Measurements from ENCODE around the gene FNDC3A.
"Not testable (repeated sequence)": the region's sequence is repeated elsewhere in the genome, so short reads cannot be mapped to it uniquely, and the experiment has no call there.

FNDC3A gene

GRCh38 chr13:49046519-49046918, 70.8 kb downstream of the FNDC3A start:
- peak; percentile 3 for FAIRE-seq

GRCh38 chr13:49052813-49053212, 77.1 kb downstream of the FNDC3A start:
- FAIRE-seq: no peak

- no peak for FAIRE-seq
Measured at GRCh38 chr13:49053215-49053614, 77.5 kb downstream of the FNDC3A start.

GRCh38 chr13:49053906-49054305, 78.2 kb downstream of the FNDC3A start:
- FAIRE-seq: no peak

DNA sequence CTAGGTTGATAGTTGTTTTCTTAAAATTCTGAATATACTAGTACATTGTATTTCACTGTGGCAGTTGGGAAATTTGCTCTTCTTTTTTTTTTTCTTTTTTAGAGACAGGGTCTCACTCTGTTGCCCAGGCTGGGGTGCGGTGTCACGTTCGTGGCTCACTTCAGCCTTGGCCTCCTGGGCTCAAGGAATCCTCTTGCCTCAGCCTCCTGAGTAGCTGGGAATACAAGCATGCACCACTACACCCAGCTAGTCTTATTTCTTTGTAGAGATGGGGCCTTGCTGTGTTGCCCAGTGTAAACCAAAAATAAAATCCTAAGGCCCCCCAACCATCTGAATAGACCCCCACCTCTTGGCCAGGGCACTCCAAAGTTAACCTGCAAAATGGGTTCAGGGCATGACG, 79.3 kb downstream of the FNDC3A start:
- FAIRE-seq: no peak

DNA sequence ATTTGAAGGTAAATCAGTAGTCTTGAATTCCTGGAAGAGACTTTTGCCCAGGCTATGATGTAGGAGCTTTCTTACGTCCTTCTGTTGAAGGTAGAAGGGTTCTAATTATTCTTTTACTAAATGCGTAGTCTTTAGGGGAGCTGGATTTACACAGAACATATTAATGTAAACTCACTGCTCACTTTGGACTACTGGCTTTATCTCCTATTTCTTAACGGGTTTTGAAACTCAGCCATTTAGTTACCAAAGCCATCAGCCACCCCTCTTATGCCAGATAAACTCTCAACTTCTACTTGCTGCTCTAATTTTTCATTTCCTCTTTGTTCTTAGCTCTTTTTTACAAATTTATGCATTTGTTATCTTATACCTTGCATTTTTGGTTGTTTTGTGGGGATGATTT, 81.5 kb downstream of the FNDC3A start:
- FAIRE-seq: no peak

GRCh38 chr13:49058761-49059160, 83.0 kb downstream of the FNDC3A start:
- FAIRE-seq: no peak

DNA sequence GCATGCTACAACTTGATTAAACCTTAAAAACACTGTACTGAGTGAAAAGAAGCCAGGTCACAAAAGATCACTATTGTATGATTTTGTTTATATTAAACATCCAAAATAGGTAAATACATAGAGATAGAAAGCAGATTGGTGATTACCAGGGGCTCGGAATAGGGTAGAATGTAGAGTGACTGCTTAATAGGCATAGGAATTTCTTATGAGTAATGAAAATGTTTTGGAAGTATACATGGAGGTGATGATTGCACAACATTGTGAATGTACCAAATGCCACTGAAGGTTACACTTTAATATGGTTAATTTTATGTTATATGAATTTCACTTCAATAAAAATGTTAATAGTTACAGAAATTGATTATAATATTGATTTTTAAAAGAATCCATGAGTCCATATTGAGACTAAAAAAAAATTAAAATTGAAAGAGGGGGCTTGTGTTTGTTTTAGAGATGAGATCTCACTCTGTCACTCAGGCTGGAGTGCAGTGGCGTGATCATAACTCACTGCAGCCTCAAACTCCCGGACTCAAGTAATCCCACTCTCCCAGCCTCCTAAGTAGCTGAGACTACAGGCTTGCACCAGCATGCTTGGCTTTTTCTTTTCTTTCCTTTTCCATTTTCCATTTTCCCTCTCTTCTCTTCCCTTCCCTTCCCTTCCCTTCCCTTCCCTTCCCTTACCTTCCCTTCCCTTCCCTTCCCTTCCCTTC, 85.1 kb downstream of the FNDC3A start:
- FAIRE-seq: no peak

GRCh38 chr13:49061388-49061752, 85.7 kb downstream of the FNDC3A start:
- not testable (repeated sequence) for FAIRE-seq

GRCh38 chr13:49062297-49062896, 86.7 kb downstream of the FNDC3A start:
- FAIRE-seq: no peak

GRCh38 chr13:49063011-49063410, 87.3 kb downstream of the FNDC3A start:
- peak; percentile 49 for FAIRE-seq

DNA sequence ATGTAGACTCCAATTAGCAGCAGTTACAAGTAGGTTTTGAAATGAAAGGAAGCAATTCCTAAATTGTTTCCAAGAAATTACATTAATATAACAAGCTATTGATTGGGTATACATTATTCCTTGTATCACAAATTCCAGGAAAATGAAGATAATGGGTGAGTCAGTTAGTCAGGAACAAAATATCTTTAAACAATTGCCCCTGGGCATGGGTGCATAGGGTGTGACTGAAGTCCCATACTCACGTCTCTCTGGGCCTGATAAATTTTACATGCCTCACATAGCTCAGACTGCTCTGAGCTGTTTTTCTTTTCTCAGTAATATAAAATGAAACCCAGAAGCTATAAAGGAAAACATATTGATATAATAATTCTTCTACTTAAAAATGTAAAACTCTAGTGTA, 87.8 kb downstream of the FNDC3A start:
- FAIRE-seq: no peak

GRCh38 chr13:49064476-49064875, 88.8 kb downstream of the FNDC3A start:
- no peak for FAIRE-seq

DNA sequence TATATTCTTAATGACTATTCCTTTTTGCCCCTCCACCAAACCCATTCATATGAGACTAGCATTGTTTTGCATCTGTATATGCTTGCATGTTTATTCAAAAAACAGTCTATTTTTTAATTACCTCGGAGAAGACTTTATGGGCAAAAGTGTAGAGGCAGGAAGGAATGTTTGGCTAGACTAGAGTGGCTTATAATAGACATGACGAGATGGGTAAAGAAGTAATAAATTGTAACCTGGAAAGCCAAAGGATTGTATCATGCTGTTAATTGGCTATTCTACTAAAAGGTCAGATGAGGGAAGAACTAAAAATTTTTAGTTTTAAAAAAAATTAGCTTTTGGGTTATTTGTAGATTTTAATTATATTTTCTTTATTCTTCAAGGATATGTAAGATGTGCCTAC, 91.1 kb downstream of the FNDC3A start:
- no peak for FAIRE-seq

- FAIRE-seq: not testable (repeated sequence)
Measured at GRCh38 chr13:49068498-49068897, 92.8 kb downstream of the FNDC3A start.

GRCh38 chr13:49070021-49070420, 94.3 kb downstream of the FNDC3A start:
- FAIRE-seq: not testable (repeated sequence)

- no peak for FAIRE-seq
Measured at GRCh38 chr13:49071341-49071937, 95.7 kb downstream of the FNDC3A start.

DNA sequence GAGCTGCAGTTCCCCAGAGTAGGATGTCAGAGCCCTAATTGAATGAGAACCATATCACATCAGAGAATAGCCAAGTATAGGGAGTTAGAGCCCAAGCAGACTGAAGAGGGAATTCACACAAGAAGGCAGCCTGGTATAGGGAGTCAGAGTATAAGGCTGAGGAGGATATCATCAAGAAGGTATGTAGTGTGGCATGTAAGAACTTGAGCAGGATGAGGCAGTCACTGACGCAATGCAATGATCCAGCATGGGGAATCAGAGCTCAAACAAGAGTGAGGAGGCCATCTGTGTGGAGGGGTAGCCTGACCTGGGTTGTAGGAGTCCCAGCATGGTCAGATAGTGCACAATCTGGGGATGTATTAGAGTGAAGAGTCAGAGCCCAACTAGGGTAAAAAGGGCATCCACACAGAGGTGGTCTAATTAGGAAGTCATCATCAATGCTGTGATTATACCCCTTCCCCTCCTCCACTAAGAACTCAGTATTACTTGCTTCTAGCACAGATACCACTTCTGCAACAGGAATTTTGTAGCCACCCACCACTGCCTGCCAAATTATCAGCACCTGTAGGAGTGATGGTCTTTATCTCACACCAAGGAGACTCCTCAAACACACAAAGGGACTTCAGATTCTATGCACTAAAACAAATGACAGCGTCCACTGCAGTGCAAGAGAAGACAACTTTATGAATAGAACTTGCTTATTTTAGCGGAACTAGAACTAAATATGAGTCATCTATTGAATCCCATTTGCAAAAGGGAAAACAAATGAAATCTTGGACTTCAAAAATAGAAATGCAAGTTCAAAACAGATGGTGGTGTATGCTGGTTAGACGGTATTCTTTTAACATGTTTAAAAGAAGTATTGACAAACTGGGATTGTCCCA, 107.2 kb downstream of the FNDC3A start:
- no peak for FAIRE-seq

GRCh38 chr13:49084961-49085360, 109.2 kb downstream of the FNDC3A start:
- FAIRE-seq: no peak

DNA sequence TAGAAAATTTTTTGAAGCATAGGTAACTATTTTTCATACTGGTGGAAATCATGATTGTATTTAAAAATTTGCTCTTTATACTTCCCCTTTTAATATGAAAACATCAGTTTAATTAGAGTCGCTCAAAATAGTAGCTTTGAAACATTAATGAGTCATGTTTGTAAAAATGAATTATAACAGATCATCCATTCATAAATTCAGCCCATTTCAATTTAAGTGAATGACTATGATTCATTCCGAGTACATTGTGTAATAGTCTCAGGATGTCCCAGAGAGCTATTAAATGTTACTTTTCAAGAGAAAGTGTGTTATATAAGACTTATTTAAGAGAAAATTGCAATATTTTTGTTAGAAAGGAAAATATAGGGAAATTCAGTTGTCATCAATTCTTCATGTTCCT, 111.0 kb downstream of the FNDC3A start:
- FAIRE-seq: peak; percentile 89

DNA sequence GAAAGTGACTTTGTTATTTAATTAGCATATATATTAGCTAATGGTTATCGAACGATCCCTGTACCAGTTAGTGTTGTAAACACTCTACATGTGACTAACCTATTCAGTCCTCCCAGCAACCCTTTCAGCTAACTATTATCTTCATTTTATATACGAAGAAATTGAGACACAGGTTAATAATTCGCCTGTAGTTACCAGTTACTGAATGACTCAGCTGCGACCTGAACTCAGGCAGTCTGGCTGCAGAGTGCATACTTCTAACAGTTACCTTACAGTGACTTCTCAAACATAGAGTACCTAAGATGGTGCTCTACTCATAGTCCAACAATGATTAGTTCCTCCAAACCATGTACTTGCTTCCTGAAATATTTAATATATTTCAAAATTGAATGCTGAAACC, 117.7 kb downstream of the FNDC3A start:
- FAIRE-seq: no peak

DNA sequence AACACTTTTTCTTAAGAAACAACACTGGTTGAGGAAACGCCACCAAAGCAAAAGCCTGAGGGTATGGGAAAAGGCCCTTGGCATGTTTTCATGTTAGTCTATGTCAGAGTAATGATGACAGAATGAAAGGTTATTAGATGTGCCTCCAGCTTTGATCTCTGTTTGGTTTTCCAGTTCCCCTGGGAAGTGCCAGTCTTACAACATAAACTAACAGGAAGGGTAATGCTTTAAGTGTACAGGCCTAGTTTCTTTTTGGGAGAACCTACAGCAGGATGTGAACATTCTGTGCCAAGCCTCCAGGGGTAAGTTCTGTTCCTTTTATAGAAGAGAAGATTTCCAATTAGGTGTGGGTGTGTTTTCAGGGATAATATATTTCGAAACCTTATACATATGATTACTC, 121.7 kb downstream of the FNDC3A start:
- no peak for FAIRE-seq

GRCh38 chr13:49098198-49098597, 122.5 kb downstream of the FNDC3A start:
- FAIRE-seq: no peak

Data from A204.1 (cell line).